Astrocyte of the cerebellum (primary cell): ENCODE measurements around the gene SMARCAD1.
"Not testable (repeated sequence)": the region's sequence is repeated elsewhere in the genome, so short reads cannot be mapped to it uniquely, and the experiment has no call there.

Experiments used
- DNase-seq: peaks from one replicate; pipeline ENCODE4 v3.0.0-alpha.2; 2011; ENCODE audit warnings: low read depth
- H3K4me3 ChIP-seq: 2 replicates; pipeline ENCODE4 v1.5.1; 2011; ENCODE audit warnings: mild to moderate bottlenecking, low read depth, low read length, moderate library complexity
- in situ Hi-C: cut with HindIII; loops from 2 replicates; pipeline ENCODE4 v1.10.0; 2017; ENCODE audit warnings: low sequenced_read_pairs
- TF ChIP-seq, protein P1 (sequence below): IDR thresholded peaks from 2 replicates; pipeline ENCODE4 v1.5.1; 2012; ENCODE audit warnings: low read length, low read depth, moderate library complexity, mild to moderate bottlenecking; ENCODE audit errors: missing control alignments

Gene SMARCAD1

DNA sequence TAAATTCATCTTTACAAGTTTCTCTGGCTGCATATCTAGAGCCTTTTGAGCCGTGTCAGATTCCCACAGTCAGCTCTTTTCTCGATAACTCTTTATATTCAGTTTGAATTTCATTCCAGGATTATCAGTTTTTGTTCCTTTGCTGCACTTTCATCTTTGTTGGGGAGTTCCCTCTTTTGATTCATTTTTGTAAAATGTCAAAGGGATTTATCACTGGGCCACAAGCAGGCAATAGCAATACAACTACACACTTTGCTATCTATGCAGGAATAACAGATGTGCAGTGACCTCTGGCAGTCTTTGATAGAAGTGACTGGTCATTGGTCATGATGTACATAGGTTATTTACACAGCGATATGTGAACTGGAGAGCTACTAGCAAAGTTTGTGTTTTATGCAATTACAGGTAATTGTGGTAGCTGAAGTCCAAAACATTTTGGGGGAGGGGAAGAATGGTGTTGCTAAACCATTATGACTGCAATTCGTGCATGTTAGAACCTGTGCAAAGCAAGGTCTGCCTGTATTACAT is 91.1 kb downstream of the SMARCAD1 start:
- H3K4me3 ChIP-seq = no peak overlapping the region
- TF ChIP-seq, protein P1, sequence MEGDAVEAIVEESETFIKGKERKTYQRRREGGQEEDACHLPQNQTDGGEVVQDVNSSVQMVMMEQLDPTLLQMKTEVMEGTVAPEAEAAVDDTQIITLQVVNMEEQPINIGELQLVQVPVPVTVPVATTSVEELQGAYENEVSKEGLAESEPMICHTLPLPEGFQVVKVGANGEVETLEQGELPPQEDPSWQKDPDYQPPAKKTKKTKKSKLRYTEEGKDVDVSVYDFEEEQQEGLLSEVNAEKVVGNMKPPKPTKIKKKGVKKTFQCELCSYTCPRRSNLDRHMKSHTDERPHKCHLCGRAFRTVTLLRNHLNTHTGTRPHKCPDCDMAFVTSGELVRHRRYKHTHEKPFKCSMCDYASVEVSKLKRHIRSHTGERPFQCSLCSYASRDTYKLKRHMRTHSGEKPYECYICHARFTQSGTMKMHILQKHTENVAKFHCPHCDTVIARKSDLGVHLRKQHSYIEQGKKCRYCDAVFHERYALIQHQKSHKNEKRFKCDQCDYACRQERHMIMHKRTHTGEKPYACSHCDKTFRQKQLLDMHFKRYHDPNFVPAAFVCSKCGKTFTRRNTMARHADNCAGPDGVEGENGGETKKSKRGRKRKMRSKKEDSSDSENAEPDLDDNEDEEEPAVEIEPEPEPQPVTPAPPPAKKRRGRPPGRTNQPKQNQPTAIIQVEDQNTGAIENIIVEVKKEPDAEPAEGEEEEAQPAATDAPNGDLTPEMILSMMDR = no peak
- no peak for DNase-seq
- in situ Hi-C loops = no loop called here

DNA sequence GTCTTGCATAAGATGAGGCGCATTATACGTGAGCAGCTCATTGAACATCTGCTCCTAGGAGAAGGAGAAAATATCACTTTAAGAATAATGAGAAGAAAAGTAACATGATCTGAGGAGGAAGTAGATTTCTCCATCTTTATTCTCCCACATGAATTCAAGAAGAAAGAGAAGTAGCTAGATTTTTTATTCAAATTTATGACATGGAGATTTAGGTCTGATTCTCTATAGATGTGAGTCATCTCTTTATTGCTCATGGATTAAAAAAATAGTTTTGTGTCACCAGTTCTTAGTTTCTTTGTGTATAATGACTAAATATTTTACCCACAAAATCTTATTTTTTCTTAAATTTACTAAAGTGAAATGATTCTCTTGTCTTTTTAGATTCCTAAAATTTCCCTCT is 94.5 kb downstream of the SMARCAD1 start:
- TF ChIP-seq, protein P1 = no peak
- in situ Hi-C loops = no loop called here
- no peak overlapping the region for H3K4me3 ChIP-seq
- DNase-seq = no peak

DNA sequence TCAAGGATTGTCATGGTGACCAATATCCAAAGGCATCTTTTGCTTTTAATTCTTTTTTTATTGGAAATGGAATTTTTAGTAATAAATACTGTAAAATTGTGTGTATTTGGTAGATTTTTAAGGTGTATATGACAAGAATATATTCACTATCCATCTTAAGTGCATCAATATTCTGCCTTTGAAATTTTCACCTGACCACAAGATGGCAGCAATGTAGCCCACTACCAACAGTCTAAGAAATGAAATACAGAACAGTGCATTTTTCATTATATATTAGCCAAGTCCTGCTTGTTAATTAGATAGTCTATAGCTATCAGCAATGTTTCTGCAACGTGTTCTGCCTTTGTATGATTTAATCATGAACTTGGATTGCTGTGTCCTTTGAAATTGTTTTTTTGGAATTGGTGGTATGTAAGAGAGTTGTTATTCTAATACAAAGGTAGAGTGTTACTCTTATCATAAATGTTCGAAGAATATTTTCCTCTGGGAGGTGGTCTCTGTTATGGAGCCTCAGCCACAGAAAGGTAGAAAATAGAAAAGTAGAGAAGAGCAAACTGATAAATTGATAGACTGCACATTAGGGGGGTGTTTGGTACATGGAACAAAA is 96.8 kb downstream of the SMARCAD1 start:
- TF ChIP-seq, protein P1 = peak; percentile 65
- DNase-seq = peak; percentile 12
- in situ Hi-C loops = no loop called here
- H3K4me3 ChIP-seq = no peak overlapping the region

DNA sequence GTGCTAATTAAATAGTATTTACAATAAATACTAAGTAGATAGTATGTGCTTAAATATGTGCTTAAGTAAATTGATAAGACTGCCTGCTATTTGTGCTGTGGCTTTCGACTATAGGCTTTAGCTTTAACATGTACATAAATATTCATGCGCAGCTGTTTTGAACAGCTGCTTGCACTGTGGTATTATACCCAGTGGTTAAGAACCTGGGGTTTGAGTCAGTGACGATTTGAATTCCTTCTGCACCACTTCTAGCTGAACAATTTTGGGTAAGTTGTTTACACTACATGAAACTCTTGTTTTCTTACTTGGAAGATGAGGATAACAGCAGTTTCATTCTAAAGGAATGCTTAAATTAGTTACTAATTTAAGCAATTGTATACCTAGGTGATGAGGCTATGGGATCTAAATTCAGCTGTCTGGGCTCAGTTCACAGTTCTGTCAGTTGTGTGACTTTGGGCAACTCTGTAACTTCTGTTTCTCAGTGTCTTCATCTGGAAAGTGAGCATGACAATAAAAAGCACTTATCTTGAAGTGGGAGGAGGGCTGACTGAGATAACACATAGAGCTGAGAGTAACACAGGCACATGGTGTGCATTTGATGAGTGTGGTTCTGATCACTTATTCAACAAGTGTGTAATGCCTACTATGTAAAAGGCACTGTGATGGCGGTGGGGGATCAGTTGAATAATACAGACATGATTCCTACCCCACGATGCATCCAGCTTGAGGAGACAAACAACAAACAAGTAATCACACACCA is 98.0 kb downstream of the SMARCAD1 start:
- H3K4me3 ChIP-seq = no peak overlapping the region
- DNase-seq = no peak
- in situ Hi-C loops = no loop called here
- TF ChIP-seq, protein P1 = no peak

DNA sequence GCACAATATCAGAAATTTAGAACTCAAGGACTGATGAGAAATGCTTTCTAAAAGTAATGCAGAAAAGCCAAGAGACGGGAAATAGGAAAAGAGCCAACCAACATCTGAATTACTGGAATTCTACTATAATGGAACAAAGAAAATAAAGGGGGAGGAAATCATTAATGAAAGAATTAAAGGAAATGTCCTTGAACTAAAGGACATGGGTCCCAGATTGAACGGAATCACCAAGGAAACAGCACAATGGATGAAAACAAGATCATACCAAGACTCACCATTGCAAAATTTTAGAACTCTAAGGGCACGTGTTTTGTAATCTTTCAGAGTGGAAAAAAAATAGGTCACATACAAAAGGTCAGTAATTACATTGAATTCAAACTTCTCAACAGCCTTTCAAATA is 99.0 kb downstream of the SMARCAD1 start:
- H3K4me3 ChIP-seq = no peak overlapping the region
- no peak for DNase-seq
- TF ChIP-seq, protein P1 = no peak
- in situ Hi-C loops = no loop called here

DNA sequence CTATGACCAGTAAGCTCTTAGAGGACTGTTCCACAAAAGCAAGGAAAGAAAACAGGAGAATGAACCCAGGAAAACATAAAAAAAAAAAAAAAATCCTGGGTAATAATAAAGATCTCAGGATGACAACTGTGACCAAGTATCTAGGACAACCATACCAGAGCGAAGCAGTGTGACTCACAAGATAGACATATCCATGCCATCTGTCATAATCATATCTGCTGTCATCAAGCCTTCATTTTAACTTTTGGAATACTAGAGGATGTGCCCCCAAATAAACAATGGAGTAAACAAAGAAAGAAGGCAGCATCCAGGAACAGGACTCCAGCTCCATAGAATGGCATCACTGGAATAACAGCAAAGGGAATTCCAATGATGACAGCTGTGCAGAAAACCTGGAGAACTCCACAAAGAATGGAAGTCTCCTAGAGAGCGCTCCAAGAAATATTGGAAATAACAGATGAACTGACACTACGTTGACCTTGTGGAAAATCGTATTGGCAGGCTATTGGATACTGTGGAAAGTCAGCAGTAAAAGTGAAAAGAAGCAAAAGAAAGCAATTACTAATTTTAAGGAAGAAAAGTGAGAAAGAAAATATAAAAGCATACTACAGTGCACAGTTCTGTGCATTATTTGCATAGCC is 99.7 kb downstream of the SMARCAD1 start:
- TF ChIP-seq, protein P1 = no peak
- DNase-seq = no peak
- H3K4me3 ChIP-seq = no peak overlapping the region
- in situ Hi-C loops = no loop called here

DNA sequence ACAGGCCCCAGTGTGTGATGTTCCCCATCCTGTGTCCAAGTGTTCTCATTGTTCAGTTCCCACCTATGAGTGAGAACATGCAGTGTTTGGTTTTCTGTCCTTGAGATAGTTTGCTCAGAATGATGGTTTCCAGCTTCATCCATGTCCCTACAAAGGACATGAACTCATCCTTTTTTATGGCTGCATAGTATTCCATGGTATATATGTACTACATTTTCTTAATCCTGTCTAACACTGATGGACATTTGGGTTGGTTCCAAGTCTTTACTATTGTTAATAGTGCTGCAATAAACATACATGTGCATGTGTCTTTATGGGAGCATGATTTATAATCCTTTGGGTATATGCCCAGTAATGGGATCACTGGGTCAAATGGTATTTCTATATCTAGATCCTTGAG is 112.3 kb downstream of the SMARCAD1 start:
- in situ Hi-C loops, DNase-seq, H3K4me3 ChIP-seq: not testable (repeated sequence)
